CD4-positive, alpha-beta T cell (primary cell): ENCODE measurements around the gene LCAT. TPM values are rescaled to one million over a fixed set of nuclear protein-coding genes. Genes with fewer than 3 reads are reported as not detected.

ENCODE experiments used
- ATAC-seq: fragments of 200-7000 bp; cut with Tn5 transposase; one replicate; pipeline ENCODE4 v1.10.0; 2022; ENCODE audit warnings: mild to moderate bottlenecking; ENCODE audit not compliant: poor library complexity
- CTCF ChIA-PET: fragments of 350-600 bp; sonication (Branson Sonifier 250); formaldehyde crosslinking; loops from one replicate; lab custom pipeline; 2021; ENCODE audit warnings: antibody characterized with exemption, inconsistent platforms; lab: Charles Lee
- POLR2A ChIA-PET: fragments of 350-600 bp; sonication (Branson Sonifier 250); formaldehyde crosslinking; loops from one replicate; lab custom pipeline; 2021; ENCODE audit warnings: antibody characterized with exemption, inconsistent platforms; lab: Charles Lee
- DNase-seq, 14 experiments: peaks; one replicate each; pipeline ENCODE4 v3.0.0-alpha.2; 2013 to 2020; ENCODE audit warnings: mixed read lengths in 2 of 14
- H3K27ac ChIP-seq, 2 donors: one replicate each; pipeline versions ENCODE4 v1.5.1 to v1.7.0; 2013; ENCODE audit warnings: low read length in 2 of 2, low read depth in 1 of 2, mild to moderate bottlenecking in 1 of 2
- H3K27me3 ChIP-seq, 2 experiments: 1 replicate in 1 of 2; 2 replicates in 1 of 2; pipeline versions ENCODE4 v1.6.1 to v1.7.0; 2013; ENCODE audit warnings: low read length in 2 of 2, control low read depth in 1 of 2, mild to moderate bottlenecking in 1 of 2, moderate library complexity in 1 of 2; ENCODE audit not compliant: insufficient read depth in 2 of 2, control insufficient read depth in 1 of 2
- H3K36me3 ChIP-seq: one replicate; pipeline ENCODE4 v1.6.1; 2013; ENCODE audit warnings: low read length, control low read depth; ENCODE audit not compliant: insufficient read depth
- H3K4me1 ChIP-seq: one replicate; pipeline ENCODE4 v1.6.1; 2013; ENCODE audit warnings: low read length, control low read depth; ENCODE audit not compliant: insufficient read depth
- H3K4me3 ChIP-seq: one replicate; pipeline ENCODE4 v1.5.1; 2013; ENCODE audit warnings: mild to moderate bottlenecking, low read length, moderate library complexity
- H3K9me3 ChIP-seq, 2 experiments: 1 replicate in 1 of 2; 2 replicates in 1 of 2; pipeline versions ENCODE4 v1.6.1 to v1.7.0; 2013; ENCODE audit warnings: low read length in 2 of 2, mild to moderate bottlenecking in 2 of 2, control low read depth in 1 of 2, moderate library complexity in 1 of 2; ENCODE audit not compliant: control insufficient read depth in 1 of 2, insufficient read depth in 1 of 2
- H3K27ac Mint-ChIP-seq: one replicate; pipeline ENCODE4 v1.8.0; 2020; ENCODE audit warnings: mixed read lengths
- H3K27me3 Mint-ChIP-seq: one replicate; pipeline ENCODE4 v1.8.0; 2021; ENCODE audit warnings: mixed read lengths
- H3K36me3 Mint-ChIP-seq: one replicate; pipeline ENCODE4 v1.8.0; 2021; ENCODE audit warnings: low read depth, mixed read lengths
- H3K4me1 Mint-ChIP-seq: one replicate; pipeline ENCODE4 v1.8.0; 2021; ENCODE audit warnings: low read depth, mixed read lengths
- H3K4me3 Mint-ChIP-seq: one replicate; pipeline ENCODE4 v1.8.0; 2020; ENCODE audit warnings: mild to moderate bottlenecking, mixed read lengths
- H3K9me3 Mint-ChIP-seq: one replicate; pipeline ENCODE4 v1.8.0; 2020; ENCODE audit warnings: mixed read lengths
- CTCF ChIP-seq: fragments of 200-600 bp; IDR thresholded peaks from one replicate; pipeline ENCODE4 v1.8.0; 2022; ENCODE audit warnings: antibody characterized with exemption, mild to moderate bottlenecking
- intact Hi-C, 2 experiments: fragments of 100-400 bp; cut with DNase I in 1 of 2; cut with micrococcal nuclease in 1 of 2; formaldehyde crosslinking; loops; one replicate each; pipeline versions ENCODE4 v1.15.1 to v1.9.0; 2023 to 2025; cut with DNase I, micrococcal nuclease
- total RNA-seq, 174 experiments: library from RNA in 2 of 174; stranded (reverse) in 2 of 174; gene quantifications; one replicate each; pipeline ENCODE4 v1.2.3 and lab custom pipeline; 2021 to 2026

The LCAT gene
- total RNA-seq, 2 experiments from 2014 or later, result 5.9 to 6.3 TPM

- intact Hi-C loops, result no loop called here
- H3K36me3 ChIP-seq, result peaks cover 24% of the 10 kb centered on the region
- TF ChIP-seq CTCF, result no peak
- peaks cover 38% of the 10 kb centered on the region for H3K4me1 Mint-ChIP-seq
- peak overlapping the region; percentile 69 for H3K27ac Mint-ChIP-seq
- H3K4me3 ChIP-seq, result no peak overlapping the region
- ATAC-seq (no peak), DNase-seq (no peak)
- H3K27ac ChIP-seq, result no peak overlapping the region
- peaks cover 58% of the 10 kb centered on the region for H3K4me1 ChIP-seq
- no peaks in the 10 kb centered on the region for H3K9me3 Mint-ChIP-seq
- POLR2A ChIA-PET, result interaction anchor here (0.6 to 1.3 kb wide), 3 partner anchors 9 to 59 kb away, joined by 3 to 4 read pairs (median 3); no protein-coding TSS in a partner anchor
- no peaks in the 10 kb centered on the region for H3K9me3 ChIP-seq
- H3K36me3 Mint-ChIP-seq, result peaks cover 20% of the 10 kb centered on the region
- no peak overlapping the region for H3K4me3 Mint-ChIP-seq
- H3K27me3 ChIP-seq, result no peaks in the 10 kb centered on the region
- H3K27me3 Mint-ChIP-seq, result no peaks in the 10 kb centered on the region
- CTCF ChIA-PET, result interaction anchor here (0.7 to 2.6 kb wide), 9 partner anchors 13 to 134 kb away, joined by 3 to 9 read pairs (median 4); partner anchors contain the start of gene TSNAXIP1
These were observed 2.3 kb downstream of the LCAT start for GRCh38 chr16:67941469-67942199.

DNA sequence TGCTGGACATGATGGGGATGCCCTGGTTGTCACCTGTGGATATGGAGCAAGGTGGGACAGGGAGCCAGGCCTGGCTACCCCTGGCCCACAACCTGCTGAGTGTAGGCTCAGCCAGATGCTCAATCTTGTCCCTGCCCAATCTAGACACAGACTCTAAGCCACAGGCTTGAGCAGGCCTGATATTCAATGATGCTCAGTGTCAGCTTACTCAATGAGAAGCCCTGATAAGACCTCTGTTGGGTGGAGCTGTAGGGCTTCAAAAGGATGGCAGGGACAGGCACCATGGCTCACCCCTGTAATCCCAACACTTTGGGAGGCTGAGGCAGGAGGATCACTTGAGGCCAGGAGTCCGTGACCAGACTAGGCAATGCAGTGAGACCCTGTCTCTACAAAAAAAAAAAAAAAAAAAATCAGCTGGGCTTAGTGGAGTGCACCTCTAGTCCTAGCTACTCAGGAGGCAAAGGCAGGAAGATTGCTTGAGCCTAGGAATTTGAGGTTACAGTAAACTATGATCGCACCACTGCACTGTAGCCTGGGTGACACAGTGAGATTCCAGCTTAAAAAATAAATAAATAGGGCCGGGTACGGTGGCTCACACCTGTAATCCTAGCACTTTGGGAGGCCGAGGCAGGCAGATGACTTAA, 3.4 kb downstream of the LCAT start:
- intact Hi-C loops, result loop anchor here in 1 of 2 experiments (1.0 kb wide), 1 partner anchor 28 kb away; the partner anchor contains the start of gene SLC12A4
- ChIA-PET CTCF (interaction anchor here (0.6 to 2.6 kb wide), 5 partner anchors 57 to 273 kb away, joined by 3 to 9 read pairs (median 4); partner anchors contain the start of gene TSNAXIP1), POLR2A (interaction anchor here (0.6 to 1.3 kb wide), 7 partner anchors 8 to 60 kb away, joined by 3 to 4 read pairs (median 3); partner anchors contain the start of gene PSKH1)
- Histone ChIP-seq H3K27ac (peak overlapping the region; percentile 53 to 55), H3K4me1 (peaks cover 59% of the 10 kb centered on the region), H3K27me3 (no peaks in the 10 kb centered on the region), H3K36me3 (peaks cover 13% of the 10 kb centered on the region), H3K4me3 (no peak overlapping the region), H3K9me3 (no peaks in the 10 kb centered on the region)
- TF ChIP-seq CTCF, result no peak
- Mint-ChIP-seq H3K27ac (peak overlapping the region; percentile 89), H3K4me3 (peak overlapping the region; percentile 58), H3K4me1 (peaks cover 42% of the 10 kb centered on the region), H3K9me3 (no peaks in the 10 kb centered on the region), H3K36me3 (peaks cover 25% of the 10 kb centered on the region), H3K27me3 (no peaks in the 10 kb centered on the region)
- DNase-seq (no peak), ATAC-seq (no peak)
